H9 (cell line): Measurements from ENCODE around the gene BRSK1. TPM values are rescaled to one million over a fixed set of nuclear protein-coding genes. Genes with fewer than 3 reads are reported as not detected.

Experiments used
- DNase-seq: peaks from one replicate; pipeline ENCODE4 v3.0.0-alpha.2; 2017
- H2AFZ ChIP-seq: one replicate; pipeline ENCODE4 v1.6.1; 2013; ENCODE audit warnings: mild to moderate bottlenecking, low read length, control low read depth, moderate library complexity
- H2AK5ac ChIP-seq: 2 replicates; pipeline ENCODE4 v1.6.1; 2013; ENCODE audit warnings: low read length, control low read depth, mixed read lengths; ENCODE audit not compliant: insufficient read length
- H2BK120ac ChIP-seq: one replicate; pipeline ENCODE4 v1.6.1; 2013; ENCODE audit warnings: low read depth, mild to moderate bottlenecking, low read length, control low read depth, inconsistent platforms; ENCODE audit not compliant: poor library complexity, severe bottlenecking
- H2BK12ac ChIP-seq: 2 replicates; pipeline ENCODE4 v1.6.1; 2013; ENCODE audit warnings: low read length, control low read depth, mixed read lengths, low read depth; ENCODE audit not compliant: insufficient read length
- H2BK15ac ChIP-seq: 2 replicates; pipeline ENCODE4 v1.6.1; 2013; ENCODE audit warnings: low read depth, low read length, control low read depth
- H2BK20ac ChIP-seq: one replicate; pipeline ENCODE4 v1.6.1; 2013; ENCODE audit warnings: low read depth, mild to moderate bottlenecking, low read length, control low read depth, inconsistent platforms; ENCODE audit not compliant: poor library complexity, severe bottlenecking
- H2BK5ac ChIP-seq: 2 replicates; pipeline ENCODE4 v1.6.1; 2013; ENCODE audit warnings: low read length, control low read depth, mixed read lengths; ENCODE audit not compliant: insufficient read length
- H3K14ac ChIP-seq: 2 replicates; pipeline ENCODE4 v1.6.1; 2013; ENCODE audit warnings: low read length, control low read depth; ENCODE audit not compliant: insufficient read depth
- H3K18ac ChIP-seq: 2 replicates; pipeline ENCODE4 v1.6.1; 2013; ENCODE audit warnings: low read depth, mild to moderate bottlenecking, mixed read lengths, low read length, control low read depth; ENCODE audit not compliant: insufficient read length
- H3K23ac ChIP-seq: 2 replicates; pipeline ENCODE4 v1.6.1; 2013; ENCODE audit warnings: low read length, control low read depth, mixed read lengths, low read depth; ENCODE audit not compliant: insufficient read length
- H3K23me2 ChIP-seq: 2 replicates; pipeline ENCODE4 v1.6.1; 2013; ENCODE audit warnings: low read depth, mild to moderate bottlenecking, mixed read lengths, low read length, control low read depth; ENCODE audit not compliant: insufficient read length, poor library complexity, severe bottlenecking
- H3K27ac ChIP-seq: 2 replicates; pipeline ENCODE4 v1.5.1; 2013; ENCODE audit warnings: low read length, control low read depth, mixed read lengths, low read depth; ENCODE audit not compliant: insufficient read length
- H3K27me3 ChIP-seq: 2 replicates; pipeline ENCODE4 v1.6.1; 2013; ENCODE audit warnings: low read length, control low read depth, inconsistent platforms; ENCODE audit not compliant: insufficient read depth
- H3K4ac ChIP-seq: 2 replicates; pipeline ENCODE4 v1.6.1; 2013; ENCODE audit warnings: low read depth, mild to moderate bottlenecking, control low read depth, inconsistent platforms, low read length, moderate library complexity
- H3K4me1 ChIP-seq: 2 replicates; pipeline ENCODE4 v1.6.1; 2013; ENCODE audit warnings: low read length, control low read depth, inconsistent platforms; ENCODE audit not compliant: insufficient read depth
- H3K4me2 ChIP-seq: 2 replicates; pipeline ENCODE4 v1.6.1; 2013; ENCODE audit warnings: low read length, control low read depth, mixed read lengths; ENCODE audit not compliant: insufficient read length, insufficient read depth
- H3K56ac ChIP-seq: 2 replicates; pipeline ENCODE4 v1.6.1; 2013; ENCODE audit warnings: low read depth, mild to moderate bottlenecking, mixed read lengths, low read length, control low read depth; ENCODE audit not compliant: insufficient read length
- H3K79me1 ChIP-seq: 2 replicates; pipeline ENCODE4 v1.6.1; 2013; ENCODE audit warnings: low read depth, mild to moderate bottlenecking, moderate library complexity, low read length, control low read depth, inconsistent platforms; ENCODE audit not compliant: insufficient read depth, poor library complexity, severe bottlenecking
- H3K79me2 ChIP-seq: 2 replicates; pipeline ENCODE4 v1.6.1; 2013; ENCODE audit warnings: low read length, control low read depth, inconsistent platforms; ENCODE audit not compliant: insufficient read depth
- H3K9ac ChIP-seq: 2 replicates; pipeline ENCODE4 v1.6.1; 2013; ENCODE audit warnings: low read length, control low read depth, mixed read lengths; ENCODE audit not compliant: insufficient read length; ENCODE audit errors: extremely low read depth
- H3K9me3 ChIP-seq: one replicate; pipeline ENCODE4 v1.6.1; 2013; ENCODE audit warnings: low read depth, low read length, inconsistent platforms; ENCODE audit not compliant: control insufficient read depth
- H3T11ph ChIP-seq: one replicate; pipeline ENCODE4 v1.6.1; 2013; ENCODE audit warnings: mild to moderate bottlenecking, low read length, control low read depth, inconsistent platforms
- H4K20me1 ChIP-seq: one replicate; pipeline ENCODE4 v1.6.1; 2013; ENCODE audit not compliant: control insufficient read depth, insufficient read length, insufficient read depth
- H4K5ac ChIP-seq: 2 replicates; pipeline ENCODE4 v1.6.1; 2013; ENCODE audit warnings: low read depth, mild to moderate bottlenecking, mixed read lengths, low read length, control low read depth; ENCODE audit not compliant: insufficient read length
- H4K8ac ChIP-seq: replicated peaks from 2 replicates; pipeline ENCODE4 v1.6.1; 2013; ENCODE audit warnings: low read length, control low read depth, mixed read lengths, low read depth; ENCODE audit not compliant: insufficient read length
- H4K91ac ChIP-seq: 2 replicates; pipeline ENCODE4 v1.6.1; 2013; ENCODE audit warnings: low read depth, mild to moderate bottlenecking, moderate library complexity, mixed read lengths, low read length, control low read depth; ENCODE audit not compliant: insufficient read length
- H3K27ac Mint-ChIP-seq, 3 experiments: 2 replicates in 2 of 3; 3 replicates in 1 of 3; pipeline ENCODE4 v1.8.0; 2020 to 2021; ENCODE audit warnings: mixed read lengths in 3 of 3, mild to moderate bottlenecking in 1 of 3, moderate library complexity in 1 of 3
- H3K27me3 Mint-ChIP-seq: 2 replicates; pipeline ENCODE4 v1.8.0; 2021; ENCODE audit warnings: low read depth, mild to moderate bottlenecking, moderate library complexity, mixed read lengths
- H3K36me3 Mint-ChIP-seq, 3 experiments: 2 replicates in 2 of 3; 3 replicates in 1 of 3; pipeline ENCODE4 v1.8.0; 2020 to 2021; ENCODE audit warnings: low read depth in 3 of 3, mixed read lengths in 3 of 3; ENCODE audit not compliant: insufficient read depth in 1 of 3
- H3K4me1 Mint-ChIP-seq, 2 experiments: 2 replicates each; pipeline ENCODE4 v1.8.0; 2020; ENCODE audit warnings: mixed read lengths in 2 of 2
- H3K4me3 Mint-ChIP-seq, 2 experiments: 2 replicates in 1 of 2; 3 replicates in 1 of 2; pipeline ENCODE4 v1.8.0; 2020 to 2021; ENCODE audit warnings: mild to moderate bottlenecking in 2 of 2, mixed read lengths in 2 of 2, moderate library complexity in 1 of 2
- H3K9me3 Mint-ChIP-seq, 2 experiments: 2 replicates in 1 of 2; 3 replicates in 1 of 2; pipeline ENCODE4 v1.8.0; 2020; ENCODE audit warnings: mild to moderate bottlenecking in 2 of 2, mixed read lengths in 2 of 2, moderate library complexity in 1 of 2
- CTCF ChIP-seq: fragments of 200-600 bp; sonication (generic); conservative IDR thresholded peaks from 3 replicates; pipeline ENCODE4 v1.8.0; 2021; ENCODE audit warnings: antibody characterized with exemption, mild to moderate bottlenecking
- WGBS: extraction: QIAGEN DNeasy Blood & Tissue Kit; methylation state at CpG from one replicate; pipeline ENCODE4 v1.1.7; 2013; ENCODE audit warnings: missing lambda C conversion rate, low lambda C conversion rate, mixed read lengths; ENCODE audit not compliant: insufficient read length; ENCODE audit errors: extremely low coverage; 5-methylcytosine and 5-hydroxymethylcytosine counted together
- total RNA-seq: library from RNA; stranded (reverse); gene quantifications from 2 replicates; pipeline ENCODE4 v1.2.1, GENCODE V29; 2021

Gene BRSK1
- total RNA-seq, 1 experiment from 2014 or later = 43.5 TPM

GRCh38 chr19:55353803-55354697 is 70.3 kb downstream of the BRSK1 start:
- H3K27ac Mint-ChIP-seq = no peak overlapping the region
- H3K4me2 ChIP-seq = peak overlapping the region; percentile 65
- no peak overlapping the region for H3K56ac ChIP-seq
- H4K8ac ChIP-seq = no peak overlapping the region
- H4K20me1 ChIP-seq = no peaks in the 10 kb centered on the region
- no peak overlapping the region for H2BK20ac ChIP-seq
- no peaks in the 10 kb centered on the region for H3K79me1 ChIP-seq
- no peak overlapping the region for H4K5ac ChIP-seq
- no peak overlapping the region for H2AK5ac ChIP-seq
- peaks cover 2 to 31% (median 6%) of the 10 kb centered on the region in 3 experiments; a peak in 5 of 7 replicates for H3K36me3 Mint-ChIP-seq
- no peaks in the 10 kb centered on the region; a peak in 1 of 5 replicates for H3K9me3 Mint-ChIP-seq
- no peak overlapping the region for H4K91ac ChIP-seq
- no peak overlapping the region for H2BK5ac ChIP-seq
- H3K27ac ChIP-seq = no peak overlapping the region
- H3K4me3 Mint-ChIP-seq = peak overlapping the region; percentile 60 to 85
- peak; percentile 88 for DNase-seq
- H3K79me2 ChIP-seq = no peaks in the 10 kb centered on the region
- no peak overlapping the region for H3K4ac ChIP-seq
- no peak overlapping the region for H3T11ph ChIP-seq
- H3K9me3 ChIP-seq = no peaks in the 10 kb centered on the region
- no peak overlapping the region for H2BK120ac ChIP-seq
- H2BK12ac ChIP-seq = no peak overlapping the region
- H3K9ac ChIP-seq = no peak overlapping the region
- no peak overlapping the region for H2AFZ ChIP-seq
- peak overlapping the region; percentile 54 for H3K18ac ChIP-seq
- H3K27me3 ChIP-seq = peaks cover 17% of the 10 kb centered on the region; the same call in 1 of the 2 replicates
- peaks cover 7% of the 10 kb centered on the region for H3K23me2 ChIP-seq
- peaks cover 82% of the 10 kb centered on the region for H3K27me3 Mint-ChIP-seq
- H2BK15ac ChIP-seq = no peak overlapping the region
- H3K4me1 Mint-ChIP-seq = peaks cover 48 to 51% of the 10 kb centered on the region in 2 experiments
- H3K4me1 ChIP-seq = no peaks in the 10 kb centered on the region; the same call in 1 of the 2 replicates
- no peak overlapping the region for H3K23ac ChIP-seq
- no CpG with 5 or more reads among the region's 72 CpGs for WGBS
- H3K14ac ChIP-seq = no peak overlapping the region
- no peak for TF ChIP-seq CTCF
